GM03348 (cell line): ENCODE measurements around the gene TMEM150A.
A peak's percentile ranks its signal among the peaks of the same experiment; 100 is the strongest.
"Not testable (repeated sequence)": the region's sequence is repeated elsewhere in the genome, so short reads cannot be mapped to it uniquely, and the experiment has no call there.

Experiments used
- DNase-seq: peaks from one replicate; pipeline ENCODE4 v3.0.0; 2012; ENCODE audit warnings: low spot score

The TMEM150A gene

GRCh38 chr2:85564144-85564563 is 38.3 kb downstream of the TMEM150A start:
- DNase-seq: no peak

GRCh38 chr2:85561280-85562212 is 41.0 kb downstream of the TMEM150A start, which contains the start of gene GGCX:
TSS of gene GGCX (minus strand) at chr2:85561493. CDS start at chr2:85561428, 65 bp downstream.
- peak; percentile 95 for DNase-seq

DNA sequence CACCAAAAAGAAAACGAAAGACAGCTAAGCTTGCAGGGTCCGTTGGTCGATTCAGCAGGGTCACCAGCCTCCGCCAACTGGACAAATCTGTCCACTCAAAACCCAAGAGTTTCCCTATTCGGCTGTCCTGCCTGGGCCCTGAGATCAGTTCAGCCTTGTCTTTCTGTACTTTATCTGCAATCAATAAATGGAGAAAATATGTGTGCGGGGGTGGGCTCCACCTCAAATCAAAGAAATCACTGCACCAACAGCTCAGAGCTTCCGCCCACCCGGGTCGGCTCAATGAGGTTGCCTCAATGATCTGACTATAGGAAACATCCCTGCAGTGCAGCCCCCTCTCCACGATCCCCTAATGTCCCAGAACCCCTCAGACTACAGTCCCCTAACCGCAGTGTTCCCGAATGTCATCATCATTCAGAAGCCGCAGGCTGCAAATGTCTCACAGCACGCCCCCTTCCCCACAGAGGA is 41.7 kb downstream of the TMEM150A start:
- DNase-seq: peak; percentile 46

DNA sequence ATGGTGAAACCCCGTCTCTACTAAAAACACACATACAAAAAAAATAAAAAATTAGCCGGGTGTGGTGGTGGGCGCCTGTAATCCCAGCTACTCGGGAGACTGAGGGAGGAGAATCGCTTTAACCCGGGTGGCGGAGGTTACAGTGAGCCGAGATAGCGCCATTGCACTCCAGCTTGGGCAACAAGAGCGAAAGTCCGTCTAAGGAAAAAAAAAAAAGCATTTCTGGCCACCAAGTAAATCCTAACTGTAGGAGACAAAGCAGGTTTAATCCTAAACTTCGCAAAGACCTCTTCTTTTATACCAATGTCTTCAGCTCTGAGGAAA is 42.1 kb downstream of the TMEM150A start:
- DNase-seq: not testable (repeated sequence)

- no peak for DNase-seq
These were observed 44.3 kb downstream of the TMEM150A start for GRCh38 chr2:85558160-85558559.

DNA sequence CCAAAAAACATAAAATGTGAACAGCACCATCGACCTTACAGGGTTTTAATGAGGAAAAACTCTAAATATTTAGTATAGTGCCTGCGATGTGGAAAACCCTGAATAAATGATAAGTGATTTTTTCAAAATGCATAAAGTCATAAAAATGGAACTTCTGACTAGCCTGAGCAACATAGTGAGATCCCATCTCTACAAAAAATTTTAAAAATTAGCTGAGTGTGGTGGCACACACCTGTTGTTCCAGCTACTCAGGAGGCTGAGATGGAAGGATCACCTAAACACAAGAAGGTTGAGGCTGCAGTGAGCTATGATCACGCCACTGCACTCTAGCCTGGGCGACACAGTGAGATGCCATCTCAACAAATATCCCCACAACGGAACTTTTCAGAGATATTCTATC is 45.4 kb downstream of the TMEM150A start:
- DNase-seq: no peak

DNA sequence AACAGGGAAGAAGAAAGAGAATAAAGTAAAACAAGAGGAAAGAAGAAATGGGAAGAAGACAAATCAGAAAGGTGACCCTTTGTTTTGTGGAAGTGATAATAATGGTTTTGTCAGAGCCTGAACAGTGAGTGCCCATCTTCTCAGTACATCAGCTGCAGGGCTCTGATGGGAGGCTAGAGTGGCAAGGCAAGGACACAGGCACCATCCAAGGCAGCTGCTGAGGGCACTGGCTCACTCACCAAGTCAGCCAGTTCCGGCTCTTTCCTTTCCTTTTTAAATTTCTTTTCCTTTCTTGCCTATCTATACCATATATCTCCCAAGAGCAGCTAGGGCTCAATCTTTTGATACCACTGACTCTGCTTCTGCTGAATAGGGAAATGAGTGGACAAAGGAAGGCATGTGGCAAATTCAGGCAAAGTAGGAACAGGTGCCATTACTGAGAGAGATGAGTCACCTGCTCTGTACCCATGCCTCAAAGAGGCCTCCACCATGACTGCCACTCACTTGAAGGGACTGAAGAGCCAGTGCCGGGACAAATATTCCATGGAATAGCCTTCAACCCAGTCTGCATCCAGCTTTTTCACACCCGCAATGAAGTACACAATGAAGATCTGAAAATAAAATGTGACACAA is 47.4 kb downstream of the TMEM150A start:
- no peak for DNase-seq

DNA sequence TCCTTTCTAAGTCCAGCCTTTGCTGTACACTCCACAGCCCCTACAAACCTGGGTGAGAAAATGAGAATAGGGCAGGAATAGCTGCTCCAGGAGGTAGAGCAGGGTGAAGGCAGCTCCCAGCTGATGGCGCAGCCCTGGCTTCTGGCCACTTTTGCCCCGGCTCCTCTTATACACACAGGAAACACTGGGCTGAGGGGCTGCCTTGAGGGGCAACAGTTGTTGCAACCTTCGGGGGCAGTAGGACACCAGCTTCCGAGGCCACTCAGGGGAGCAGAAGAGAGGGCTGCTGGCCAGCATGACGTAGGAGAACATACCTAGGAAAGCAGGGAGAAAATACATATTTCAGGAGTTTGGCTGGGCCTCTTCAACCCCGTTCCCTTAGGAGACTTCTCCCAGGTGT is 49.3 kb downstream of the TMEM150A start:
- no peak for DNase-seq

DNA sequence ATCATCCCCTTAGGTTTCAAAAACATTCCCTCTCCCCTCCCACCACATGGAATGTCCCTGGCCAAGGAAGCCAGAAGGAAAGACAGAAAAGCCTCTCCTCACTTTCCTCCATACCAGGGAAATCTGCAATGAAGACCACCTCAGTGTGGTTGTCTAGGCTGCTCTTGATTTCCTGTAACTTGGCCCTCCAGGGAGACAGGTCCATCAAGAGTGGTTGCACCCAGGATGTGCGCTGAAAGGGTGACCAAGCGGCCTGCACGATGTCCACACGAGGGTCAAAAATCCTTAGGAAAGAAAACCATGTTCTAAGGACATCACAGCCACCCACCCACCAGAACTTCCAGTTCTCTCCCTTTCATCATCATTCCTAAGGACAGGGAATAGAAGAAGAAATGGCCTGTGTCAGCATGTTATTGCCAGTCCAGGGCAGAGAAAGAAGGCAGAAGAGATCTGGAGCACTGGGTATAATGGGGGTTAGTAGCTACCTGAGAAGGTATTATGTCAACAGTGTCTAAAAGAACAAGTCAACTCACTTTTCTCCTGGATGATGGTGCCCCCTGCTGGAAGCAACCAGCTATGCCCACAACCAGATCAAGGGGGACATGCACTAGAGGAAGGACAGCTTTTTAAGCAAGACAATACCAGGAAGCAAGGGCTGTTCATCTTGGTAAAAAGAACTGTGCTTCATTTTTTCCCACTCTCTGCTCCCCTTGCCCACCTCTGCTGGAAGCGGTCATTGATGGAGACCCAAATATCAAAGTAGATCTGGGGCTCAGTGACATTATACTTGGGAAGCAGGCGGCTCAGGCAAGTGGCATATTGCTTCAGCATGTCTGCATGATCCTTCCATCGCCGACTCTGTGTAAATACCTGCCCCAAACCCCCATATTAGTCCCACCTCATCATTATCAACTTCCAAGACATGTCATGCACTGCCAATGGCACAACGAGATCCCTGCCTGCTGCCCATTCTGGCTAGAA is 50.5 kb downstream of the TMEM150A start:
- DNase-seq: peak; percentile 75

- no peak for DNase-seq
These were observed 52.0 kb downstream of the TMEM150A start for GRCh38 chr2:85550486-85550885.

DNA sequence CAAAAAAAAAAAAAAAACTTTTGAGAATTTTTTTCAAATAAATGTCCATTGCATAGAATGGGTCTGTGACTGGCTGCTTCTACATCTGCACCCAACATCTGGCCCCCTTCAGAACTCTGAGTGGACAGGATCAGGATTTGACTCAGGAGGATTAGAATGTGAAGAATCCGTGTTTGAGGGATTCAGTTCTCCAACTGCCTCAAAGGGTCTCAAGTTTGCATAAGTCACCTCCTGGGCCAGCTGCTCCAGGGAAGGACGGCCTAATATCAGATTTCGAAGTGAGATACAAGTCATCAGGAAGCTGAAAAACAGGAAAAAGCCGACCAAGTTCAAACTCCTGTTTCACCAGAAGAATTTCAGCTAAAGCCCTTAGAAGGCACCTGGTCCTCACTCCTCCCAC is 52.7 kb downstream of the TMEM150A start:
- DNase-seq: peak; percentile 82

GRCh38 chr2:85549095-85549494 is 53.4 kb downstream of the TMEM150A start:
- no peak for DNase-seq

DNA sequence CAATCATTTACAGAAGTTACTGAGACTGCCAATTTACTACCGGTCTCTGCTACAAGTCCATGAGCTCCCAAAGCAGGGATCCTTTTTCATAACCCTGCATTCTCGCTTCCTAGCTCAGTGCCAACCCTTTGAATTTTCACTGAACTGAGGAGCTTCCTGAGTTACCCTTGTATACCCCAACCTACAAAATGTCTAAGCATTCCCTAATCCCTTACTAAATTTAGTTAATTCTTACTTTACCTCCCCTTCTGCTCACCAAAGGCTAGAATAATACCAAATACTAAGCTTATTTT is 53.9 kb downstream of the TMEM150A start:
- no peak for DNase-seq
